Measurements from ENCODE around the gene ELK4. TPM values are rescaled to one million over a fixed set of nuclear protein-coding genes. Genes with fewer than 3 reads are reported as not detected.

Gene ELK4
- total and polyA plus RNA-seq, 2 donors (not counting 3 experiments of a cell fraction or from before 2014, with no cell fraction given): 8.7 to 107 TPM

DNA sequence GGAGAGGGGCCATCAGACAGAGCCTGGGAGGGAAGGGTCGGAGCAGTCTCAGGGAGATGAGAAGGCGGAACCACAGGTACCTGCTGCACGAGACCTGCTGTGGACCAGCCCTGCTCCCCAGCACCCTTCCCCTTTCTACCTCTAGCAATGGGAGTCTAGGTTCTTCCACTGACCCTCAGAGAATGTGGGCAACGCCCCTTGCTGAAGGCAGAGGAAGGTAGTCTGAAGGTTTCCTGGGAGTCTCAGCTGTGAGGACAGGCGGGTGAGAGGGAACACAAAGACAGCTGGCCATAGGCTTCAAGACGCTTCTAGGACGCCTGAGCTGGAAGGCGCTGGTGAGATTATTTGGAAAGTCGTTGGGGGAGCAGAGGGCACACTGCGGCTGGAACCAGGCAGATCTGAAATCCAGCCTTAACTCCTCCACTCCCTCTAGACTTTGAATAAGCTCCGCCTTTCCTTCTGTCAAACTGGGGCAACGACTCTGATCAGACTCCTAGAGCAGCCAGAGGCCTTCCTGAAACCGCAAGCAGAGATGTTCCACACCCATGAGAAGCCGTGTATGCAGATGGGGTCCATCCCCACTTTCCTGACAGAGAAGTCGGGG, 30.4 kb upstream of the ELK4 start:
- Histone ChIP-seq H2AFZ (ENCODE audit: low read depth, low read length) (no peak overlapping the region), H4K20me1 (replicated peaks; ENCODE audit: control insufficient read depth, extremely low read depth, insufficient read depth, low read length) (no peaks in the 10 kb centered on the region), H3K9me3 (replicated peaks; ENCODE audit: control insufficient read depth, insufficient read depth, low read length) (no peaks in the 10 kb centered on the region), H3K4me3 (replicated peaks in 1 of 3; ENCODE audit: insufficient read depth in 1 of 3, low read depth in 1 of 3, low read length in 3 of 3) (no peak overlapping the region), H3K36me3 (ENCODE audit: control insufficient read depth in 2 of 2, extremely low read depth in 1 of 2, insufficient read depth in 2 of 2, low read length in 2 of 2) (peaks cover 2 to 5% of the 10 kb centered on the region in 2 experiments), H3K4me2 (ENCODE audit: insufficient read depth, low read length) (no peak overlapping the region), H3K9me1 (replicated peaks; ENCODE audit: control insufficient read depth, extremely low read depth, insufficient read depth, low read length) (no peaks in the 10 kb centered on the region), H3K27me3 (ENCODE audit: control insufficient read depth in 2 of 2, insufficient read depth in 2 of 2, low read length in 2 of 2) (no peaks in the 10 kb centered on the region), H3K9ac (replicated peaks; ENCODE audit: extremely low read depth, insufficient read depth, low read length) (no peak overlapping the region), H3K4me1 (ENCODE audit: control insufficient read depth, extremely low read depth, insufficient read depth, low read length) (peaks cover 35% of the 10 kb centered on the region), H3K27ac (ENCODE audit: insufficient read depth, low read depth, low read length) (no peak overlapping the region), H3K79me2 (ENCODE audit: control insufficient read depth, insufficient read depth, low read length) (peaks cover 2% of the 10 kb centered on the region)
- ChIA-PET POLR2A (no interaction called here), CTCF (interaction anchor here (1.1 to 17.5 kb wide), 9 partner anchors 15 to 315 kb away, joined by 3 to 908 read pairs (median 9); no protein-coding TSS in a partner anchor)
- FAIRE-seq: no peak
- no TSS peak for BruUV-seq (replicated peaks)
- DNase-seq (ENCODE audit: low read depth, low spot score): no peak
- dilution Hi-C loops (cut with MboI; ENCODE audit: extremely low pct_ligation_motif_present, low sequenced_read_pairs): no loop called here
- intact Hi-C loops (cut with micrococcal nuclease): loop anchor here (2.0 kb wide), 1 partner anchor 17 kb away; no protein-coding TSS in a partner anchor
- TF ChIP-seq POLR2A (IDR thresholded peaks at IDR 0.05; ENCODE audit: low read depth, low read length): no peak
- no peak for TF ChIP-seq EZH2 (IDR thresholded peaks at IDR 0.05; ENCODE audit: borderline replicate concordance, low read depth, low read length, severe bottlenecking)
- TF ChIP-seq, protein P1, sequence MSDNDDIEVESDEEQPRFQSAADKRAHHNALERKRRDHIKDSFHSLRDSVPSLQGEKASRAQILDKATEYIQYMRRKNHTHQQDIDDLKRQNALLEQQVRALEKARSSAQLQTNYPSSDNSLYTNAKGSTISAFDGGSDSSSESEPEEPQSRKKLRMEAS (IDR thresholded peaks at IDR 0.05; ENCODE audit: insufficient read depth, insufficient read length): no peak
- no peak for TF ChIP-seq POLR2AphosphoS5 (IDR thresholded peaks at IDR 0.05; ENCODE audit: insufficient read depth, low read depth, low read length)
- TF ChIP-seq MYC (IDR thresholded peaks at IDR 0.05; ENCODE audit: low read depth, low read length): no peak
- TF ChIP-seq, protein P2, sequence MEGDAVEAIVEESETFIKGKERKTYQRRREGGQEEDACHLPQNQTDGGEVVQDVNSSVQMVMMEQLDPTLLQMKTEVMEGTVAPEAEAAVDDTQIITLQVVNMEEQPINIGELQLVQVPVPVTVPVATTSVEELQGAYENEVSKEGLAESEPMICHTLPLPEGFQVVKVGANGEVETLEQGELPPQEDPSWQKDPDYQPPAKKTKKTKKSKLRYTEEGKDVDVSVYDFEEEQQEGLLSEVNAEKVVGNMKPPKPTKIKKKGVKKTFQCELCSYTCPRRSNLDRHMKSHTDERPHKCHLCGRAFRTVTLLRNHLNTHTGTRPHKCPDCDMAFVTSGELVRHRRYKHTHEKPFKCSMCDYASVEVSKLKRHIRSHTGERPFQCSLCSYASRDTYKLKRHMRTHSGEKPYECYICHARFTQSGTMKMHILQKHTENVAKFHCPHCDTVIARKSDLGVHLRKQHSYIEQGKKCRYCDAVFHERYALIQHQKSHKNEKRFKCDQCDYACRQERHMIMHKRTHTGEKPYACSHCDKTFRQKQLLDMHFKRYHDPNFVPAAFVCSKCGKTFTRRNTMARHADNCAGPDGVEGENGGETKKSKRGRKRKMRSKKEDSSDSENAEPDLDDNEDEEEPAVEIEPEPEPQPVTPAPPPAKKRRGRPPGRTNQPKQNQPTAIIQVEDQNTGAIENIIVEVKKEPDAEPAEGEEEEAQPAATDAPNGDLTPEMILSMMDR (IDR thresholded peaks at IDR 0.05; ENCODE audit: extremely low read depth in 1 of 2, insufficient read depth in 1 of 2, low read depth in 1 of 2, low read length in 2 of 2): no peak
- no peak for TF ChIP-seq FOS (IDR thresholded peaks at IDR 0.05; ENCODE audit: borderline replicate concordance, insufficient read depth, low read length)
- TF ChIP-seq GATA2 (IDR thresholded peaks at IDR 0.05; ENCODE audit: insufficient read depth, insufficient read length, low read depth, low read length): no peak
- no peak for TF ChIP-seq JUN (IDR thresholded peaks at IDR 0.05; ENCODE audit: borderline replicate concordance, insufficient read depth, insufficient read length, low read depth)
